Measurements from ENCODE around the gene ITM2B. TPM values are rescaled to one million over a fixed set of nuclear protein-coding genes. Genes with fewer than 3 reads are reported as not detected.

Gene ITM2B
- 100 to 1,000 TPM; 469 to 481 TPM for total RNA-seq
- 100 to 1,000 TPM; 704 to 753 TPM for polyA plus RNA-seq (ENCODE audit: insufficient read length in 2 of 2)
- long read RNA-seq, donor 1, full-length matches to known transcripts = 281 of 380 reads
- long read RNA-seq, donor 1, partial matches to known transcripts = 99 of 380 reads
- long read RNA-seq, donor 1, other reads (novel, unspliced or antisense) = 0 of 380 reads
- long read RNA-seq, donor 2, full-length matches to known transcripts = 105 of 198 reads
- long read RNA-seq, donor 2, partial matches to known transcripts = 93 of 198 reads
- long read RNA-seq, donor 2, other reads (novel, unspliced or antisense) = 0 of 198 reads
- long read RNA-seq, donor 3, full-length matches to known transcripts = 106 of 235 reads
- long read RNA-seq, donor 3, partial matches to known transcripts = 124 of 235 reads
- long read RNA-seq, donor 3, other reads (novel, unspliced or antisense) = 5 of 235 reads
- long read RNA-seq, donor 4, full-length matches to known transcripts = 246 of 447 reads
- long read RNA-seq, donor 4, partial matches to known transcripts = 201 of 447 reads
- long read RNA-seq, donor 4, other reads (novel, unspliced or antisense) = 0 of 447 reads

GRCh38 chr13:48233046-48233888 lies at the start of gene ITM2B:
TSS of gene ITM2B (plus strand) at chr13:48233206. CDS start at chr13:48233361, 155 bp downstream.
- WGBS (ENCODE audit: insufficient coverage) = under 1% methylated on average over 94 of the region's 94 CpGs
- Histone ChIP-seq H3K27ac (ENCODE audit: low read depth, low read length) (peak within 1 kb of the TSS; percentile 91), H3K9me3 (ENCODE audit: control insufficient read depth, insufficient read depth, low read length) (no peaks in the 10 kb centered on the region)

DNA sequence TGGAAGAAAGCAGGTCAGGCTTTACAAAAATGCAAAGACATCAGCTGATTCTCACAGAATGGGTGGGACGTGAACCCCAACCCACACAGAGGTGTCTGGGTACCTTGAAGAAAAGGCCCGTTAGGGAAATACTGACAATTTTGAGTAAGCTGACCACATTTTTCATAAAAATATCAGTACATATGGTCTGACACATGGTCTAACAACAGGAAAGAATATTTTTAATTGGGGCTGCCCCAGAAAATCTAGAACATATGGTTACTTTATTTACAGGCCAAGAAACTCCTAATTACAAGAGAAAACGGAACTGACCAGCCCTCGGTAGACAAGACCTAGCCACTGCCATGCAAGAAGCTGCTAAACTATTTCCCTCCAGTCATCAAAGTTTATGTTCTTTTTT lies 48.7 kb upstream of the ITM2B start:
- no peak overlapping the region for H3K27ac ChIP-seq (ENCODE audit: low read depth, low read length)

More at GRCh38 chr13:48233046-48233888, at the start of gene ITM2B:
- Histone ChIP-seq H3K36me3 (ENCODE audit: control insufficient read depth, insufficient read depth, low read length) (no peaks in the 10 kb centered on the region), H3K27me3 (ENCODE audit: control insufficient read depth, insufficient read depth, low read length) (no peaks in the 10 kb centered on the region), H3K4me1 (ENCODE audit: control insufficient read depth, insufficient read depth, low read length) (peaks cover 3% of the 10 kb centered on the region), H3K4me3 (ENCODE audit: low read depth, low read length) (peak within 1 kb of the TSS; percentile 95)
- DNase-seq (ENCODE audit: low read depth in 4 of 6, low spot score in 6 of 6) = peak in 4 of 6 donors; percentile 56 to 91 (median 84)

GRCh38 chr13:48185018-48185417 lies 48.0 kb upstream of the ITM2B start:
- H3K27ac ChIP-seq (ENCODE audit: low read depth, low read length) = no peak overlapping the region
- H3K4me1 ChIP-seq (ENCODE audit: control insufficient read depth, insufficient read depth, low read length) = no peaks in the 10 kb centered on the region
- no peaks in the 10 kb centered on the region for H3K27me3 ChIP-seq (ENCODE audit: control insufficient read depth, insufficient read depth, low read length)

More for the DNA sequence above, 48.7 kb upstream of the ITM2B start:
- Histone ChIP-seq H3K9me3 (ENCODE audit: control insufficient read depth, insufficient read depth, low read length) (no peaks in the 10 kb centered on the region), H3K27me3 (ENCODE audit: control insufficient read depth, insufficient read depth, low read length) (no peaks in the 10 kb centered on the region), H3K4me3 (ENCODE audit: low read depth, low read length) (no peak overlapping the region), H3K4me1 (ENCODE audit: control insufficient read depth, insufficient read depth, low read length) (no peaks in the 10 kb centered on the region), H3K36me3 (ENCODE audit: control insufficient read depth, insufficient read depth, low read length) (no peaks in the 10 kb centered on the region)
- WGBS (ENCODE audit: insufficient coverage) = 100% methylated on average over 1 of the region's 4 CpGs
- no peak for DNase-seq (ENCODE audit: low read depth in 4 of 6, low spot score in 6 of 6)

DNA sequence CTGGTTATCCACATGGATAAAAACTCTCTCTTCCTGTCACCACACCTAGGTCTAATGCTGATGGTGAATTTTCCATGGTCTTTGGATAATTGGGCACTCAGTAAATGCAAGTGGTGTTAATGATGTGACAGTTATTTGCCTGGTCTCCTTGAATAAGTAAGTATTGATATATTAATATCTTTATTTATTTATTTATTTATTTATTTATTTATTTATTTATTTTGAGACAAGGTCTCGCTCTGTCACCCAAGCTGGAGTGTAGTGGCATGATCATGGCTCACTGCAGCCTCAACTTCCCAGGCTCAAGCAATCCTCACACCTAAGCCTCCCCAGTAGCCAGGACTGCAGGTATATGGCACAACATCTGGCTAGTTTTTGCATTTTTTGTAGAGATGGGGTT lies 46.3 kb upstream of the ITM2B start:
- no peak overlapping the region for H3K4me3 ChIP-seq (ENCODE audit: low read depth, low read length)
- H3K9me3 ChIP-seq (ENCODE audit: control insufficient read depth, insufficient read depth, low read length) = no peaks in the 10 kb centered on the region
- WGBS (ENCODE audit: insufficient coverage) = no CpG with 5 or more reads among the region's 1 CpG
- DNase-seq (ENCODE audit: low read depth in 4 of 6, low spot score in 6 of 6) = no peak
- H3K36me3 ChIP-seq (ENCODE audit: control insufficient read depth, insufficient read depth, low read length) = no peaks in the 10 kb centered on the region
- no peak overlapping the region for H3K27ac ChIP-seq (ENCODE audit: low read depth, low read length)
- H3K4me1 ChIP-seq (ENCODE audit: control insufficient read depth, insufficient read depth, low read length) = no peaks in the 10 kb centered on the region
- H3K27me3 ChIP-seq (ENCODE audit: control insufficient read depth, insufficient read depth, low read length) = no peaks in the 10 kb centered on the region

More at GRCh38 chr13:48185018-48185417, 48.0 kb upstream of the ITM2B start:
- H3K4me3 ChIP-seq (ENCODE audit: low read depth, low read length) = no peak overlapping the region
- no peaks in the 10 kb centered on the region for H3K9me3 ChIP-seq (ENCODE audit: control insufficient read depth, insufficient read depth, low read length)
- no peak for DNase-seq (ENCODE audit: low read depth in 4 of 6, low spot score in 6 of 6)
- no peaks in the 10 kb centered on the region for H3K36me3 ChIP-seq (ENCODE audit: control insufficient read depth, insufficient read depth, low read length)

- no peak overlapping the region for H3K4me3 ChIP-seq (ENCODE audit: low read depth, low read length)
- H3K27ac ChIP-seq (ENCODE audit: low read depth, low read length) = no peak overlapping the region
- H3K27me3 ChIP-seq (ENCODE audit: control insufficient read depth, insufficient read depth, low read length) = no peaks in the 10 kb centered on the region
- WGBS (ENCODE audit: insufficient coverage) = no CpG with 5 or more reads among the region's 1 CpG
- H3K4me1 ChIP-seq (ENCODE audit: control insufficient read depth, insufficient read depth, low read length) = no peaks in the 10 kb centered on the region
- H3K9me3 ChIP-seq (ENCODE audit: control insufficient read depth, insufficient read depth, low read length) = no peaks in the 10 kb centered on the region
- DNase-seq (ENCODE audit: low read depth in 4 of 6, low spot score in 6 of 6) = no peak
- H3K36me3 ChIP-seq (ENCODE audit: control insufficient read depth, insufficient read depth, low read length) = no peaks in the 10 kb centered on the region
Measured at GRCh38 chr13:48188131-48188530, 44.9 kb upstream of the ITM2B start.

GRCh38 chr13:48188601-48189000 lies 44.4 kb upstream of the ITM2B start:
- H3K9me3 ChIP-seq (ENCODE audit: control insufficient read depth, insufficient read depth, low read length) = no peaks in the 10 kb centered on the region
- H3K36me3 ChIP-seq (ENCODE audit: control insufficient read depth, insufficient read depth, low read length) = no peaks in the 10 kb centered on the region
- no peaks in the 10 kb centered on the region for H3K27me3 ChIP-seq (ENCODE audit: control insufficient read depth, insufficient read depth, low read length)
- H3K4me1 ChIP-seq (ENCODE audit: control insufficient read depth, insufficient read depth, low read length) = no peaks in the 10 kb centered on the region
- no CpG with 5 or more reads among the region's 2 CpGs for WGBS (ENCODE audit: insufficient coverage)
- no peak for DNase-seq (ENCODE audit: low read depth in 4 of 6, low spot score in 6 of 6)
- no peak overlapping the region for H3K27ac ChIP-seq (ENCODE audit: low read depth, low read length)
- H3K4me3 ChIP-seq (ENCODE audit: low read depth, low read length) = no peak overlapping the region

- WGBS (ENCODE audit: insufficient coverage) = no CpG with 5 or more reads among the region's 1 CpG
- H3K36me3 ChIP-seq (ENCODE audit: control insufficient read depth, insufficient read depth, low read length) = no peaks in the 10 kb centered on the region
- H3K4me3 ChIP-seq (ENCODE audit: low read depth, low read length) = no peak overlapping the region
- no peak overlapping the region for H3K27ac ChIP-seq (ENCODE audit: low read depth, low read length)
- H3K27me3 ChIP-seq (ENCODE audit: control insufficient read depth, insufficient read depth, low read length) = no peaks in the 10 kb centered on the region
- H3K9me3 ChIP-seq (ENCODE audit: control insufficient read depth, insufficient read depth, low read length) = no peaks in the 10 kb centered on the region
- no peaks in the 10 kb centered on the region for H3K4me1 ChIP-seq (ENCODE audit: control insufficient read depth, insufficient read depth, low read length)
- no peak for DNase-seq (ENCODE audit: low read depth in 4 of 6, low spot score in 6 of 6)
Measured at GRCh38 chr13:48189171-48189570, 43.8 kb upstream of the ITM2B start.

GRCh38 chr13:48192411-48192935 lies 40.5 kb upstream of the ITM2B start:
- Histone ChIP-seq H3K4me1 (ENCODE audit: control insufficient read depth, insufficient read depth, low read length) (no peaks in the 10 kb centered on the region), H3K9me3 (ENCODE audit: control insufficient read depth, insufficient read depth, low read length) (no peaks in the 10 kb centered on the region), H3K27me3 (ENCODE audit: control insufficient read depth, insufficient read depth, low read length) (no peaks in the 10 kb centered on the region), H3K36me3 (ENCODE audit: control insufficient read depth, insufficient read depth, low read length) (no peaks in the 10 kb centered on the region), H3K4me3 (ENCODE audit: low read depth, low read length) (no peak overlapping the region), H3K27ac (ENCODE audit: low read depth, low read length) (no peak overlapping the region)
- WGBS (ENCODE audit: insufficient coverage) = 72% methylated on average over 6 of the region's 8 CpGs
- DNase-seq (ENCODE audit: low read depth in 4 of 6, low spot score in 6 of 6) = no peak

DNA sequence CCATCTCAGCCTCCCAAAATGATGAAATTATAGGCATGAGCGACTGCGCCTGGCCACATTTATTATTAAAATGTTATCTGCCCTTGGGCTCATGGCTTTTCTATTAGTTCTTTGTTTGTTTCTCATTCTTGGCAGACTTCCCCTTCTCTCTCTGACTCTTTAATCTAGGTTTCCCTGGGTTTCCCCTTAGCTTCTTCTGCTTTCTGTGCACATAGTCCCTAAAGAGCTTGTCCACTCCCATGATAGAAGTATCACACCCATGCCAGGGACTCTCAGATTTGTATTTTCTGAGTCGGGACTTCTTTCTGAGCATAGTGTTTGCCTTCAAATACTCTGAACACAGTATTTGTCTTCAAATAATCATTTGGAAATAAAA lies 38.6 kb upstream of the ITM2B start:
- Histone ChIP-seq H3K4me1 (ENCODE audit: control insufficient read depth, insufficient read depth, low read length) (no peaks in the 10 kb centered on the region), H3K27ac (ENCODE audit: low read depth, low read length) (no peak overlapping the region), H3K27me3 (ENCODE audit: control insufficient read depth, insufficient read depth, low read length) (no peaks in the 10 kb centered on the region), H3K36me3 (ENCODE audit: control insufficient read depth, insufficient read depth, low read length) (no peaks in the 10 kb centered on the region), H3K4me3 (ENCODE audit: low read depth, low read length) (no peak overlapping the region), H3K9me3 (ENCODE audit: control insufficient read depth, insufficient read depth, low read length) (no peaks in the 10 kb centered on the region)
- DNase-seq (ENCODE audit: low read depth in 4 of 6, low spot score in 6 of 6) = peak in 1 of 6 donors; percentile 22
- WGBS (ENCODE audit: insufficient coverage) = 50% methylated on average over 2 of the region's 3 CpGs
